A549 treated with DMSO at 1 μM for 4 hours (cell line): Measurements from ENCODE around the gene RPL13. TPM values are rescaled to one million over a fixed set of nuclear protein-coding genes. Genes with fewer than 3 reads are reported as not detected.

Source experiments
- total RNA-seq: library from RNA; stranded (reverse); fragments of 200-300 nt; extraction: Qiagen RNA extraction; gene quantifications from 5 replicates; pipeline ENCODE4 v1.2.3, GENCODE V29; 2022; ENCODE audit warnings: low read depth

RPL13 gene
- total RNA-seq, result 3,032 to 4,077 TPM (median 3,876 TPM) in 5 replicates

GRCh38 chr16:89560378-89561141 lies at the start of gene RPL13:
Gene RPL13, plus strand, starts transcription at chr16:89560682. Its CDS starts 278 bp downstream, at chr16:89560960.

GRCh38 chr16:89575247-89576152 lies 15.0 kb downstream of the RPL13 start, which contains the start of gene CPNE7:
Gene CPNE7, plus strand, starts transcription at chr16:89575758. Its CDS starts 140 bp downstream, at chr16:89575898.

GRCh38 chr16:89613231-89613953 lies 52.9 kb downstream of the RPL13 start, which contains the start of gene DPEP1:
Gene DPEP1, plus strand, starts transcription at chr16:89613642. Its CDS starts 16,769 bp downstream, at chr16:89630411.

Other genes with a start within 250 kb of the RPL13 start
- gene ANKRD11, start 70.1 kb upstream of the RPL13 start, total RNA-seq, result 74.4 to 99.6 TPM (median 95.8 TPM) in 5 replicates
- 81.3 to 91.9 TPM (median 82.9 TPM) in 5 replicates for gene SPG7, start 52.3 kb upstream of the RPL13 start, total RNA-seq
- 41.5 to 71.1 TPM (median 57.3 TPM) in 5 replicates for gene CPNE7, start 15.1 kb downstream of the RPL13 start, total RNA-seq
- gene DPEP1, start 53.0 kb downstream of the RPL13 start, total RNA-seq, result 0.75 to 1.3 TPM (median 0.77 TPM) in 5 replicates
- gene CHMP1A, start 97.0 kb downstream of the RPL13 start, total RNA-seq, result 87.7 to 99.7 TPM (median 94.8 TPM) in 5 replicates
- 14.6 to 17.0 TPM (median 15.5 TPM) in 5 replicates for gene SPATA33, start 97.2 kb downstream of the RPL13 start, total RNA-seq
- 34.9 to 69.2 TPM (median 42.5 TPM) in 5 replicates for gene CDK10, start 126.0 kb downstream of the RPL13 start, total RNA-seq
- gene SPATA2L, start 141.0 kb downstream of the RPL13 start, total RNA-seq, result 9.4 to 11.4 TPM (median 10.8 TPM) in 5 replicates
- gene VPS9D1, start 160.2 kb downstream of the RPL13 start, total RNA-seq, result 3.0 to 4.8 TPM (median 4.6 TPM) in 5 replicates
- 15.0 to 18.8 TPM (median 17.4 TPM) in 5 replicates for gene ZNF276, start 160.9 kb downstream of the RPL13 start, total RNA-seq